GM12892 (cell line): ENCODE data around the gene SGPL1.

ENCODE experiments used
- DNase-seq: peaks from one replicate; pipeline ENCODE4 v3.0.0; 2011; ENCODE audit not compliant: insufficient read length
- FAIRE-seq: peaks from 2 replicates; lab custom pipeline; 2011; peaks lifted over from hg19 to GRCh38; lab: Jason Lieb, UNC
- POLR2A ChIP-seq: IDR thresholded peaks from 2 replicates; pipeline ENCODE4 v1.6.1; 2011; ENCODE audit warnings: low read depth, low read length, control low read depth
- POLR2AphosphoS5 ChIP-seq: IDR thresholded peaks from 2 replicates; pipeline ENCODE4 v1.6.1; 2011; ENCODE audit warnings: low read depth, low read length, control low read depth
- TAF1 ChIP-seq: IDR thresholded peaks from 2 replicates; pipeline ENCODE4 v1.6.1; 2011; ENCODE audit warnings: low read depth, mild to moderate bottlenecking, control low read depth, low read length, borderline replicate concordance

SGPL1 gene

DNA sequence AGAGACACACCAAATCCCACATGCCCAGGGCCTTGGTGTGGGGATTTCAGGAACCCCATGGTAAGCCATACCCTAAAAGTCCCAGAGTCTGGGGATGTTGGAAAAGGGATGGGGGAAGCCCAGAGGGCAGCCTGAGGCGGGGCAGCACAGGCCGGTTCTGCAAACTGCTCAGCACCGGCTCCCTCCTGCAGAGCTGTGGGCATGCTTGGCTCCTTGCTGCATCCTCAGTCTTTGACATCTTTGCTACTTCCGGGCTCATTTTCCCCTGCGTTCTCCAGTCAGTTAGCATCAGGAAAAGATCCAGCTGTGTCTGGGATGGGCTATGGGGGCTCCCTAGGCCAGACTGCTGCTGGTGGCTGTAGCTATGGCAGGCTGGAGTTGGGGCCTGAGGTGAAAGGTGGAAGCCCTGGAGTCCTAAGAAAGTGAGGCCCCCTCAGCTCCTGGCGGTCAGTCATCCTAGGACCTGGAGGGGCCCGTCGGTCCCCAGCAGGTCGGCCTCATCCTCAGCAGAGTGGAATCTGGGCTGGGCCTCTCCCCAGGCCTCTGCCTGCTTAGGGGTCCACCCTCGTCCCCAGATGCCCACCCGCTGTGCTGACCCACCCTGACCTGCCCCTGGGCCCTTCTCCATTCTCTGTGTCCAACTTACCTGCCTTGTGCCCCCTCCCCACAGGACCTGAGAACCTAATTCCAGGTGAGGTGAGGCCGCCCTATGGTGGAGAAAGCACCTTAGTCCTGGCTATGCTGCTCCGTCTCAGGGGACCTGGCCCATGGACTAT is 39.9 kb upstream of the SGPL1 start:
- FAIRE-seq (no peak), DNase-seq (no peak)
- TF ChIP-seq POLR2AphosphoS5: no peak
- TF ChIP-seq TAF1: no peak
- TF ChIP-seq POLR2A: no peak

DNA sequence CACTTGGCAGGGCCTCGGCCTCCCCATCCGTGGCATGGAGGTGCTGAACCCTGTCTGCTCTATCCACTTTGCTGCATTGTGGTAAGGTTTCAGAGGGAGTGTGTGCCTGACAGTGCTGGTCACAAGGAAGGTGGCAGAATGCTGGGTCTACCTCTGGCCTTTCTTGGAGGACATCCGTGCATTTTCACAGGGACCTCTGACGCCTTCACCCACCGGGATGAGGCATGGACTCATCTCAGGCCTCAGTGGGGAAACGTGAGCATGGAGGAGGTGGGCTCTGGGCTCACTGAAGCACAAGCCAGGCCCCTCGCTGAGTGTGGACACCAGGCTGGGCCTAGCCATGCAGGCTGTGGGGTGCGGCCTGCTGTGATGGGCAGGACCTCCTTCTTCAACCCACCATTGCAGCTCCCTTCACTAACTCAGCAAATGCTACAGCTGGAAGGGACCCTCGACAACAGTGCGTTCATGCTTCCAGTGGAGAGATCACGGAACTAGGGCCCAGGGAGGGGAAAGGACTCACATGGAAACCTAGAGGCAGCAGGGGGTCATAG is 39.2 kb upstream of the SGPL1 start:
- TF ChIP-seq POLR2AphosphoS5 (no peak), TAF1 (no peak), POLR2A (no peak)
- no peak for FAIRE-seq
- DNase-seq: no peak

DNA sequence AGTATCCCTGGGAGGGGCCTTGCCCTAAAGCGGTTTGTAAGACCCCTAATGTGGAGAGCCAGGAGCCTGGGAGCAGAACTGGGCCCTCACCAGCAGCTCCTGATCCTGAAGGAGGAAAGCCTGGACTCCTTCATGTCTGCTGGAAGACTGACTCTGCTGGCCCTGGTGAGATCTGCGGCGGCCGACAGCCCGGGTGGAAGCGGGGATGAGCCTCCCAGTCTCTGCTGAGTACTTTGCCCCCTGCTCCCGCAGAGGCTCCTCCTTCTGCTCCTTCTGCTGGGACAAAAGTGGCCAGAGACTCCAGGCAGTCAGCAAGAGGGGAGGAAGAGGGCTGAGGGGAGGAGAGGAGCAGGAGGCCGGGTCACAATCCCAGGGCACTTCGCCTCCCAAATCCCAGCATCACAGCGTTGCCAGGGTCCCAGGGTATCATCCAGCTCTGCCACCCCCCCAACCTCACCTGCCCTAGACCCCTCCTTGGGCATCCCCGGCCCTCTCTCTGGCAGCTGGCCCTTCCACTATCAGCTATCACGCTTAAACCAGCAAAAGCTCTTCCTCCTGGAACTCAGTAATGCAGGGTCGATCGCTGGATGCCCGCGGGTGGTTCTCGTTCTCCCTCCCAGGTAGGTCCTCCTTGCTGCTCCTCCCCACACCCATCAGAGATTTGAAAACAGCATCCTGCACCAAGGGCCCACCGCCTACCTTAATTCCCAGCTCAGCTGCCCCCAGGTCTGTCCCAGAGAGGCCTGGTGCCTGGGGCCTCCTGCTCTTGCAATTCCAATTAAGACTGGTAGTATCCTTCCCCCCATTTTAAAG is 38.5 kb upstream of the SGPL1 start:
- TF ChIP-seq POLR2A (no peak), POLR2AphosphoS5 (no peak), TAF1 (no peak)
- FAIRE-seq: no peak

DNA sequence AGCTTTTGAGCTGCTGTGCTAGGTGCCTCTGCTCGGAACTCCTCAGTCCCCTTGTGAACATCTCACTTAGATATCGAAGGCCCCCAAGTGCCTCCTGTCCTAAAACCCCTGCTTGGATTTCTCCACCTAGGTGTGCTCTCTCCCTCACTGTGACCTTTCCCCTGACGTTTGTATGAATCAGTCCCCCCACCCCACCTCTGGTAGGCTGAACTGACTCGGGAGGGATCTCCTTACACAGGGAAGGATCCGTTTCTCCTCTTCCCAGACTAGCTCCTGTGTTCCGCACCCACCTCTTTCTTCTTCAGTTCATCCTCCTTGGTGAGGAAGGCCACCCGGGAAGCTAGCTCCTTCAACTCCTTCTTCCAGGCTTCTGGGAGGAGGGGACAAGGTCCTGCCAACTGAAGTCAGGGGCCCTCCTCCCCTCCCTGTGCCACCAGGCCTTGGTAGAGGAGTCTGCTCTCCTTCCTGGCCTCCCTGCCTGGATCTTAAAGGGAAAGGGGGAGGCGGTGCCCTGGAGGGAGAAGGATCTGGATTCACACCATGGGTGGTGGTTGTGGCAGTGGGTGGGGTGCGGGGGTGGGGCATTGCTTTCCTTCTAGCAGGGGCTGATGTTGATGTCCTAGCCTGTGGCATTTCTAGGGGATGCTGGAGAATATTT is 37.4 kb upstream of the SGPL1 start:
- TF ChIP-seq TAF1: no peak
- TF ChIP-seq POLR2A: no peak
- TF ChIP-seq POLR2AphosphoS5: no peak
- FAIRE-seq (no peak), DNase-seq (no peak)

More for the DNA sequence above, 38.5 kb upstream of the SGPL1 start:
- DNase-seq: no peak

DNA sequence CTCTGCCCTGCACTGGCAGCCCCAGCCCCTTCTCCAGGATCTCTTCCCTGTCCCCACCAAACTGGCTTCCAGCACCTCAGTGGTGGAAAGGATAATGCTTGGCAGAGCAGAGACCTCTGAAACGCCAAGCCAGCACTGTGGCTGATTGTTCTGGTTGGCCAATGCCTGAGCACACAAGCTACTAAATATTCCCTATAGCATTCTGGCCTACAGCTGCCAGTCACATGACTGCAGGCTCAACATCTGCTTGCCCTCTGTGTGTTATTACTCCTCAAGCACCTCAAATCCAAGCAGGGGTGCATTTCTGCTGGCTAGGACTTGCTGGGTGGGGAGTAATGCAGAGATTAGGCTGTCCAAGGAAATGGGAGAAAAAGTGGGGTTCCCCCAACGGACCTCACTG is 36.7 kb upstream of the SGPL1 start:
- no peak for FAIRE-seq

DNA sequence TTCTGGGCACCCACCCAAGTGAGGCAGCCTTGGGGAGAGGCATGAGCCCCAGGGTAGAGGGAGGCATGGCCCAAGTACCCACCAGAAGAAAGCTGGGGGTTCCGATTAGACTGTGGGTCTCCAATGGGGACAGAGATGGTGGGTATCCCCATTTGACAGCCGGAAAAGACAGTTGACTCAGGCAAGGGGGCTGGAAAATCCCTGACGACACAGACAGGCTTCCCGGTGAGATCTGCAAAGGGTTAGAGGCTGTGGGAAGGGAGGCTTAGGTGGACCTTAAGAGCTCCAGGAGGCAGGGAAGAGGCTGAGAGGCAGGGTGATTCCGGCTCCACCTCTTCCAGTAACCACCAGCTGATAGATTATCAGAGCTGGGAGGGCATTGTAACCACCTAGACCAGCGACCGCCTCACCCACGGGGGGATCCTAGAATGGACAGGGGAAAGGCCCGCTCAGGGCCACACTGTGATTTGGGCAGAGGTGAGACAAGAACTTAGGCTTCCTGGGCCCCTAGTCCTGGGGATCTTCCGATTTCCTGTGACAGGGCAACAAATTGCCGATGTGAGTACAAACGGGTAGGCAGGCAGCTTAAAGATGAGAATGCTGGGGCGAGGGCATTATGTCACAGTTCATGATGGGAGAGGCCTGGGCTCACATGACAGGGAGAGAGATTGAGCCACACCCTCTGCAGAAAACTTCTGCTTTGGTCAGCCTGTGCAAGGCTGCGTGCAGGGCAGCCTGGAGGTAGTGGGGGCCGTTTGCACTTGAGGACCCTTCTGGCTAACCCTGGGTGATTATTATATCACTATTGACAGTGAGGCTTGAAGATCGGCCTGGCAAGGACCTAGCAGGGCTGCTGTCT is 36.0 kb upstream of the SGPL1 start:
- TF ChIP-seq TAF1 (no peak), POLR2A (no peak), POLR2AphosphoS5 (no peak)
- no peak for FAIRE-seq
- DNase-seq: no peak

More for the DNA sequence above, 36.7 kb upstream of the SGPL1 start:
- TF ChIP-seq POLR2AphosphoS5: no peak
- no peak for TF ChIP-seq TAF1
- no peak for TF ChIP-seq POLR2A
- no peak for DNase-seq

DNA sequence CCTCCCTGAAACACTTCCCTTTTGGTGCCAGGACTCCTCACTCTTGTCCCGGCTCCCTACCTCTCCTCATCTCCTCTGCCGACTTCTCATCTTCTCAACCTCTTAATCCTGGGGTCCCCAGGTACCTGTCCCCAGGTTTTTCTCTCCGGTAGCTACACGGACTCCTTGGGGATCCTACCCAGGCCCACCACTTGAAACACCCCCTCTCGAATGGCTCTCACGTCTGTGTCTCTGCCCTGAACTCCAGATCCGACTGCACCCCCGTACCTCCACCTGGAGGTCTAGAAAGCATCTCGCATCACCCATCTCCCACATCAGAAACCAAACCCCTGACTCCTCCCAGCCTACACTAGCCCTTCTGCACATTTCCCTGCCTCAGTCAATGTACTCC is 35.4 kb upstream of the SGPL1 start:
- TF ChIP-seq POLR2AphosphoS5 (no peak), TAF1 (no peak), POLR2A (no peak)
- FAIRE-seq: no peak
- no peak for DNase-seq

DNA sequence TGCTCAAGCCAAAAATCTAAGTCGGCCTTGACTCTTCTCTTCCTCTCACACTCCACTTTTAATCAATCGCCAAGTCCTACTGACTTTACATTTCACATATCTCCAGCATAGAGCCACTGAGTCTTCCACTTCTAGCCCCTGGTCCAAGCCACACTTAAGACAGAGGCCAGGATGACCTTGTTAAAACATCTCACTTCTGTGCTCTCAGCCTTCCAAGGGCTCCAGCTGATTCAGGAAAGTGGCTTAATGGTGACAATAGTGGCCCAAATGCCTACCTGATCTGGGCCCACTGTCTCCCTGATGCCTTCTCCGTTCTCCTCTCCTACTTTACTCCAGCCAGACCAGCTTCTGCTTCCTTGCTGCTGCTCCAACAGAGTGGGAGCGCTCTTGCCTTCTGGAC is 35.0 kb upstream of the SGPL1 start:
- FAIRE-seq: no peak
- no peak for DNase-seq
- TF ChIP-seq TAF1 (no peak), POLR2A (no peak), POLR2AphosphoS5 (no peak)

DNA sequence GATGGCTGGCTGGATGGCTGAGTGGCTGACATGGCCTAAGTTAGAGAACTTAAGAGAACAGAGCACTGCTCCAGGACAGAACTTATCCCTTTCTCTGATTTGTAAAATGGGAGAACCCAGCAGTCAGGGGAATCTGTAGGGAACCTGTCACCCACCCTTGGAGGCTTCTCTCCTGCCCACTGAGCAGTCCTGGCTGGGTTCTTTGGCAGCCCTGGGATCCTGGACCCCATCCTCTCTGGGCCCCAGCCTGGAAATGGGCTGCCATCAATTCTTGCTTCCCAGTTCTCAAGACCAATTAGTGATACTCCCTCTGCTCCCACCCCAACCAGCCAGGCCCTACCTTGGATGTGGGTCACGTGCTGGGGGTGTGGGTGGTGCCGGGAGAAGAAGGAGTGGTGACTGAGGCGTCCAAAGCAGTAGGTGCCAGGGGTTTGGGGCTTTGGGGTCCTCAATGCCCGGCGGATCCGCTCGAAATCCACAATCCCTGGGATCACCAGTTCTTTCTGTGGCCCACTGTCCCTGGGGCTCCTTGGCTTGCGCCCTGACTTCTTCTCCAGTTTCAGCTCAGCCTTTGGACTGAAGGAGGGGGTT is 34.2 kb upstream of the SGPL1 start:
- FAIRE-seq (no peak), DNase-seq (no peak)
- TF ChIP-seq TAF1 (no peak), POLR2A (no peak), POLR2AphosphoS5 (no peak)
